WI38 (cell line): ENCODE results near the gene STK38.
"Not testable (repeated sequence)": the region's sequence is repeated elsewhere in the genome, so short reads cannot be mapped to it uniquely, and the experiment has no call there.

Experiments used
- H3K4me3 ChIP-seq: 2 replicates; pipeline ENCODE4 v1.5.1; 2011; ENCODE audit warnings: low read depth, mild to moderate bottlenecking, control low read depth, low read length
- TF ChIP-seq, protein P1 (sequence below): IDR thresholded peaks from 2 replicates; pipeline ENCODE4 v1.5.1; 2012; ENCODE audit warnings: low read depth, mild to moderate bottlenecking, control low read depth, low read length

STK38 gene

GRCh38 chr6:36590237-36590636, 43.0 kb upstream of the STK38 start:
- H3K4me3 ChIP-seq = no peak overlapping the region
- TF ChIP-seq, protein P1, sequence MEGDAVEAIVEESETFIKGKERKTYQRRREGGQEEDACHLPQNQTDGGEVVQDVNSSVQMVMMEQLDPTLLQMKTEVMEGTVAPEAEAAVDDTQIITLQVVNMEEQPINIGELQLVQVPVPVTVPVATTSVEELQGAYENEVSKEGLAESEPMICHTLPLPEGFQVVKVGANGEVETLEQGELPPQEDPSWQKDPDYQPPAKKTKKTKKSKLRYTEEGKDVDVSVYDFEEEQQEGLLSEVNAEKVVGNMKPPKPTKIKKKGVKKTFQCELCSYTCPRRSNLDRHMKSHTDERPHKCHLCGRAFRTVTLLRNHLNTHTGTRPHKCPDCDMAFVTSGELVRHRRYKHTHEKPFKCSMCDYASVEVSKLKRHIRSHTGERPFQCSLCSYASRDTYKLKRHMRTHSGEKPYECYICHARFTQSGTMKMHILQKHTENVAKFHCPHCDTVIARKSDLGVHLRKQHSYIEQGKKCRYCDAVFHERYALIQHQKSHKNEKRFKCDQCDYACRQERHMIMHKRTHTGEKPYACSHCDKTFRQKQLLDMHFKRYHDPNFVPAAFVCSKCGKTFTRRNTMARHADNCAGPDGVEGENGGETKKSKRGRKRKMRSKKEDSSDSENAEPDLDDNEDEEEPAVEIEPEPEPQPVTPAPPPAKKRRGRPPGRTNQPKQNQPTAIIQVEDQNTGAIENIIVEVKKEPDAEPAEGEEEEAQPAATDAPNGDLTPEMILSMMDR = no peak

- H3K4me3 ChIP-seq = not testable (repeated sequence)
Measured at GRCh38 chr6:36589025-36589400, 41.7 kb upstream of the STK38 start.

GRCh38 chr6:36586606-36587005, 39.3 kb upstream of the STK38 start:
- H3K4me3 ChIP-seq = no peak overlapping the region

GRCh38 chr6:36581716-36582115, 34.4 kb upstream of the STK38 start:
- H3K4me3 ChIP-seq = no peak overlapping the region
- TF ChIP-seq, protein P1 = no peak

More at GRCh38 chr6:36586606-36587005, 39.3 kb upstream of the STK38 start:
- TF ChIP-seq, protein P1 = no peak

DNA sequence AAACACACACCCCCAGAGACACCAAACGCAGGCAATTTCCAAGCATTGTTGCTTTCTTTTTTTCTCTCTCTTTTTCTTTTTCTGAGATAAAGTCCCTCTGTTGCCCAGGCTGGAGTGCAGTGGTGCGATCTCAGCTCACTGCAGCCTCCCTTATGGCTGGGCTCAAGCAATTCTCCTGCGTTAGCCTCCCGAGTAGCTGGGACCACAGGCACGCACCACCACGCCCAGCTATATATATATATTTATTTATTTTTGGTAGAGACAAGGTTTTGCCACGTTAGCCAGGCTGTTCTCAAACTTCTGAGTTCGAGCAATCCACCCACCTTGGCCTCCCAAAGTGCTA, 32.9 kb upstream of the STK38 start:
- TF ChIP-seq, protein P1 = no peak
- no peak overlapping the region for H3K4me3 ChIP-seq

- TF ChIP-seq, protein P1 = no peak
Measured at GRCh38 chr6:36578431-36578830, 31.2 kb upstream of the STK38 start.

GRCh38 chr6:36578030-36578429, 30.8 kb upstream of the STK38 start:
- TF ChIP-seq, protein P1 = no peak
- H3K4me3 ChIP-seq = no peak overlapping the region

More at GRCh38 chr6:36578431-36578830, 31.2 kb upstream of the STK38 start:
- H3K4me3 ChIP-seq = no peak overlapping the region

DNA sequence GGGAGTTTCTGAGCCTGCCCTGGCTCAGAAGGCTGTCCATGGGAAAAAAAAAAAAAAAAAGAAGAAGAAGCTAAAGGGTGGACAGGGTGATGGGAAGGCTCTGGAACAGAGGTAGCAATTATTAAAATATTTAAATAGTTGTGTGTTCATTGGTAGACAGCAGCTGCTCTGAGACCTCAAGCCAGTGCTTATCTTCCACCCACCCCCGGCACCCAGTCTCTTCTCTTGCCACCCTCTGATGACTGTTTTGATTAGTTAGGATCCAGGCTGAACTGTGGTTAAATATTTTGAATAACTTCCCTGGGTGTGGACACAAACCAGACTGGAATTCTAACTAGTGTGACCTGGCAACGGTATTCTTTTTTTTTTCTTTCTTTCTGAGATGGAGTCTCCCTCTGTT, 30.0 kb upstream of the STK38 start:
- TF ChIP-seq, protein P1 = no peak
- H3K4me3 ChIP-seq = no peak overlapping the region
